Astrocyte of the spinal cord (primary cell): ENCODE data around the gene SYCP2.

ENCODE experiments used
- DNase-seq: peaks from one replicate; pipeline ENCODE4 v3.0.0; 2011; ENCODE audit warnings: low read depth, low spot score
- H3K4me3 ChIP-seq: 2 replicates; pipeline ENCODE4 v1.5.1; 2011; ENCODE audit warnings: low read depth, mild to moderate bottlenecking, low read length, moderate library complexity
- CTCF ChIP-seq: IDR thresholded peaks from 2 replicates; pipeline ENCODE4 v1.5.1; 2012; ENCODE audit warnings: low read depth, mild to moderate bottlenecking, low read length, inconsistent platforms
- in situ Hi-C: cut with HindIII; loops from 2 replicates; pipeline ENCODE4 v1.10.0; 2017; ENCODE audit warnings: low sequenced_read_pairs

SYCP2 gene

GRCh38 chr20:59955131-59955796, 21.8 kb upstream of the SYCP2 start:
- TF ChIP-seq CTCF: peak; percentile 30
- DNase-seq: no peak
- no peak overlapping the region for H3K4me3 ChIP-seq
- in situ Hi-C loops: no loop called here

DNA sequence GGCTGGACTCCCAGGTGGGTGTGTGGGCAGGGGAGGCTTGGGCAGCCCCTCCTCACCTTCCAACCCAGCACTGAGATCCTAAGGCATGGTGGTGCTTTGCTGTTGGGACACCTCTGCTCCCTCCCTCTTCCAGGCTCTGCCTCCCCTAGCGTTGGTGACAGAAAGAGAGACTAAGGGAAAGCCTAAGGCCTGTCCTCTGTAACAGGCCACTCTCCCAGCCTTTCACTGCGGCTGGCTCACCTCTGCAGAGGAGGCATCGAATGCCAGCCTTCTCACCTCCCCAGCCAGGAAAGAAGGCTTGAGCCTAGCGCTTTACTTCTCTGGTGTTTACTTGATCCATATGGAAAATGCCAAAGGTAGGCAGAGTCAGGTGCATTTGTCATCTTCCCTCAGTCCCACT, 21.3 kb upstream of the SYCP2 start:
- DNase-seq: no peak
- no peak for TF ChIP-seq CTCF
- no peak overlapping the region for H3K4me3 ChIP-seq
- in situ Hi-C loops: no loop called here

- no peak for DNase-seq
- no peak overlapping the region for H3K4me3 ChIP-seq
- no peak for TF ChIP-seq CTCF
- in situ Hi-C loops: no loop called here
These were observed 16.5 kb upstream of the SYCP2 start for GRCh38 chr20:59949911-59950310.

GRCh38 chr20:59948828-59949720, 15.6 kb upstream of the SYCP2 start:
- no peak overlapping the region for H3K4me3 ChIP-seq
- peak; percentile 60 for TF ChIP-seq CTCF
- in situ Hi-C loops: no loop called here
- peak; percentile 63 for DNase-seq

DNA sequence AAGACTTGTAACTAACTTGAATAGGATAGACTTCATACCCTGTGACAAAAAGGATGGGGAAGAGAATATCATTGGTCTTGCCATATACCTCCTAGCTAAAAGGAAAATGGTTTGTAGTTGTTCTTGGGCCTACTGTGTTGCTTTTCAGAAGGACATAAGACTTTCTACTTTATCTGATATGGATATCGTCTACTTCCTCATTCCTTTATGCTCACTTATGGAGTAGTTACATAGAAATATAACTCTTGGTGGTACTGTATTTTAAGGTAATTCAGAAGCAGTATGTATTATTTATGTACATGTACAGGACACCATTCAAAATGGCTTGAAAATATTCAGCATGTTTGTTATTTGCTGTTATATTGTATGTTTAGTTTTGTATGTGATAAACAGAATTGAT, 14.8 kb upstream of the SYCP2 start:
- no peak for TF ChIP-seq CTCF
- in situ Hi-C loops: no loop called here
- DNase-seq: no peak

GRCh38 chr20:59947376-59947775, 13.9 kb upstream of the SYCP2 start:
- TF ChIP-seq CTCF: no peak
- no peak overlapping the region for H3K4me3 ChIP-seq
- no peak for DNase-seq
- in situ Hi-C loops: no loop called here

More for the DNA sequence above, 14.8 kb upstream of the SYCP2 start:
- no peak overlapping the region for H3K4me3 ChIP-seq
